ENCODE measurements around the gene NTMT1.
"Not testable (repeated sequence)": the region's sequence is repeated elsewhere in the genome, so short reads cannot be mapped to it uniquely, and the experiment has no call there.

NTMT1 gene

GRCh38 chr9:129590466-129590865, 35.5 kb upstream of the NTMT1 start:
- TF ChIP-seq GABPA (IDR thresholded peaks at IDR 0.05; ENCODE audit: low read depth) = no peak
- TF ChIP-seq REST (IDR thresholded peaks at IDR 0.05; ENCODE audit: insufficient replicate concordance, low read depth) = no peak
- TF ChIP-seq POLR2AphosphoS5 (IDR thresholded peaks at IDR 0.05; ENCODE audit: low read depth) = no peak
- TF ChIP-seq CTCF (IDR thresholded peaks at IDR 0.05; ENCODE audit: insufficient read depth, low read length) = no peak
- no peak for TF ChIP-seq SPI1 (IDR thresholded peaks at IDR 0.05; ENCODE audit: borderline replicate concordance, low read depth)
- no peak for DNase-seq (ENCODE audit: low read depth in 1 of 2, low spot score in 1 of 2)
- H3K27ac ChIP-seq (replicated peaks) = no peak overlapping the region
- no peaks in the 10 kb centered on the region for H3K27me3 ChIP-seq (ENCODE audit: insufficient read depth, poor library complexity, severe bottlenecking)
- no peak overlapping the region for H3K4me3 ChIP-seq (replicated peaks; ENCODE audit: insufficient read depth, low read length)

GRCh38 chr9:129591916-129592315, 34.0 kb upstream of the NTMT1 start:
- H3K27me3 ChIP-seq (ENCODE audit: insufficient read depth, poor library complexity, severe bottlenecking) = no peaks in the 10 kb centered on the region
- TF ChIP-seq CTCF (IDR thresholded peaks at IDR 0.05; ENCODE audit: insufficient read depth, low read length) (no peak), POLR2AphosphoS5 (IDR thresholded peaks at IDR 0.05; ENCODE audit: low read depth) (no peak), REST (IDR thresholded peaks at IDR 0.05; ENCODE audit: insufficient replicate concordance, low read depth) (no peak), GABPA (IDR thresholded peaks at IDR 0.05; ENCODE audit: low read depth) (no peak), SPI1 (IDR thresholded peaks at IDR 0.05; ENCODE audit: borderline replicate concordance, low read depth) (no peak)
- no peak for DNase-seq (ENCODE audit: low read depth in 1 of 2, low spot score in 1 of 2)
- H3K27ac ChIP-seq (replicated peaks) = no peak overlapping the region
- no peak overlapping the region for H3K4me3 ChIP-seq (replicated peaks; ENCODE audit: insufficient read depth, low read length)

- H3K27me3 ChIP-seq (ENCODE audit: insufficient read depth, poor library complexity, severe bottlenecking); DNase-seq (ENCODE audit: low read depth in 1 of 2, low spot score in 1 of 2); H3K27ac ChIP-seq (replicated peaks); H3K4me3 ChIP-seq (replicated peaks; ENCODE audit: insufficient read depth, low read length): not testable (repeated sequence)
Observed at GRCh38 chr9:129592790-129593189, 33.2 kb upstream of the NTMT1 start.

GRCh38 chr9:129594632-129595031, 31.3 kb upstream of the NTMT1 start:
- no peaks in the 10 kb centered on the region for H3K27me3 ChIP-seq (ENCODE audit: insufficient read depth, poor library complexity, severe bottlenecking)
- no peak for TF ChIP-seq REST (IDR thresholded peaks at IDR 0.05; ENCODE audit: insufficient replicate concordance, low read depth)
- no peak for TF ChIP-seq GABPA (IDR thresholded peaks at IDR 0.05; ENCODE audit: low read depth)
- TF ChIP-seq CTCF (IDR thresholded peaks at IDR 0.05; ENCODE audit: insufficient read depth, low read length) = no peak
- TF ChIP-seq POLR2AphosphoS5 (IDR thresholded peaks at IDR 0.05; ENCODE audit: low read depth) = no peak
- TF ChIP-seq SPI1 (IDR thresholded peaks at IDR 0.05; ENCODE audit: borderline replicate concordance, low read depth) = no peak
- no peak overlapping the region for H3K27ac ChIP-seq (replicated peaks)

More at GRCh38 chr9:129594632-129595031, 31.3 kb upstream of the NTMT1 start:
- H3K4me3 ChIP-seq (replicated peaks; ENCODE audit: insufficient read depth, low read length) = no peak overlapping the region
- DNase-seq (ENCODE audit: low read depth in 1 of 2, low spot score in 1 of 2) = no peak
